Endothelial cell of umbilical vein (primary cell): ENCODE results near the gene SLC1A7. TPM values are rescaled to one million over a fixed set of nuclear protein-coding genes. Genes with fewer than 3 reads are reported as not detected.

Source experiments
- BruUV-seq: library from RNA; stranded (reverse); fragments of 400-500 nt; replicated peaks from 2 replicates; lab custom pipeline; 2021; lab: Mats Ljungman, UMichigan
- CTCF ChIA-PET: fragments of 300-600, 350-600 bp; sonication (Branson Sonifier 250); formaldehyde crosslinking; loops from one replicate; lab custom pipeline; 2021; ENCODE audit warnings: antibody characterized with exemption, inconsistent platforms; lab: Charles Lee
- POLR2A ChIA-PET: fragments of 300-600, 350-600 bp; sonication (Branson Sonifier 250); formaldehyde crosslinking; loops from one replicate; lab custom pipeline; 2021; ENCODE audit warnings: antibody characterized with exemption, inconsistent platforms; lab: Charles Lee
- DNase-seq: peaks from one replicate; pipeline ENCODE4 v3.0.0-alpha.2; 2011; ENCODE audit warnings: low read depth, low spot score
- FAIRE-seq: peaks from 2 replicates; lab custom pipeline; 2011; peaks lifted over from hg19 to GRCh38; lab: Jason Lieb, UNC
- H2AFZ ChIP-seq: 2 replicates; pipeline ENCODE4 v1.6.0; 2012; ENCODE audit warnings: low read depth, low read length, control low read depth, inconsistent platforms
- H3K27ac ChIP-seq: 2 replicates; pipeline ENCODE4 v1.5.1; 2011; ENCODE audit warnings: low read depth, mild to moderate bottlenecking, control low read depth, low read length, moderate library complexity; ENCODE audit not compliant: insufficient read depth
- H3K27me3 ChIP-seq, 2 experiments: 2 replicates each; pipeline versions ENCODE4 v1.6.0 to v1.6.1; 2011; ENCODE audit warnings: low read length in 2 of 2, mixed read lengths in 1 of 2; ENCODE audit not compliant: control insufficient read depth in 2 of 2, insufficient read depth in 2 of 2
- H3K36me3 ChIP-seq, 2 experiments: 2 replicates in 1 of 2; 3 replicates in 1 of 2; pipeline ENCODE4 v1.5.1; 2011; ENCODE audit warnings: low read length in 2 of 2, mild to moderate bottlenecking in 1 of 2, moderate library complexity in 1 of 2; ENCODE audit not compliant: control insufficient read depth in 2 of 2, insufficient read depth in 2 of 2; ENCODE audit errors: extremely low read depth in 1 of 2
- H3K4me1 ChIP-seq: 3 replicates; pipeline ENCODE4 v1.5.1; 2011; ENCODE audit warnings: mild to moderate bottlenecking, low read length; ENCODE audit not compliant: control insufficient read depth, insufficient read depth; ENCODE audit errors: extremely low read depth
- H3K4me2 ChIP-seq: 2 replicates; pipeline ENCODE4 v1.6.1; 2011; ENCODE audit warnings: low read length, control low read depth, mixed read lengths; ENCODE audit not compliant: insufficient read depth
- H3K4me3 ChIP-seq, 3 experiments: fragments of 200-600 bp in 1 of 3; sonication (generic), shearing (Covaris generic) in 1 of 3; replicated peaks in 1 of 3; 2 replicates each; pipeline ENCODE4 v1.5.1; 2011 to 2016; ENCODE audit warnings: control low read depth in 3 of 3, low read length in 3 of 3, mild to moderate bottlenecking in 2 of 3, inconsistent platforms in 1 of 3, low read depth in 1 of 3, moderate library complexity in 1 of 3; ENCODE audit not compliant: insufficient read depth in 1 of 3
- H3K79me2 ChIP-seq: 2 replicates; pipeline ENCODE4 v1.6.0; 2012; ENCODE audit warnings: low read length, inconsistent platforms; ENCODE audit not compliant: control insufficient read depth, insufficient read depth
- H3K9ac ChIP-seq: replicated peaks from 2 replicates; pipeline ENCODE3; 2011; ENCODE audit warnings: low read length, control low read depth; ENCODE audit not compliant: insufficient read depth; ENCODE audit errors: extremely low read depth
- H3K9me1 ChIP-seq: replicated peaks from 3 replicates; pipeline ENCODE4 v1.6.0; 2011; ENCODE audit warnings: mild to moderate bottlenecking, low read length; ENCODE audit not compliant: control insufficient read depth, insufficient read depth; ENCODE audit errors: extremely low read depth
- H3K9me3 ChIP-seq: replicated peaks from 2 replicates; pipeline ENCODE4 v1.5.1; 2012; ENCODE audit warnings: low read length, inconsistent platforms; ENCODE audit not compliant: control insufficient read depth, insufficient read depth
- H4K20me1 ChIP-seq: replicated peaks from 2 replicates; pipeline ENCODE3; 2011; ENCODE audit warnings: mild to moderate bottlenecking, low read length; ENCODE audit not compliant: control insufficient read depth, insufficient read depth; ENCODE audit errors: extremely low read depth
- EZH2 ChIP-seq: IDR thresholded peaks from 2 replicates; pipeline ENCODE4 v1.6.1; 2012; ENCODE audit warnings: borderline replicate concordance, low read depth, mild to moderate bottlenecking, moderate library complexity, low read length, inconsistent platforms; ENCODE audit not compliant: severe bottlenecking
- GATA2 ChIP-seq: IDR thresholded peaks from 2 replicates; pipeline ENCODE4 v1.7.0; 2011; ENCODE audit warnings: low read depth, mild to moderate bottlenecking, moderate library complexity, mixed read lengths, low read length; ENCODE audit not compliant: insufficient read length, insufficient read depth
- JUN ChIP-seq: IDR thresholded peaks from 2 replicates; pipeline ENCODE4 v1.6.1; 2011; ENCODE audit warnings: borderline replicate concordance, low read depth; ENCODE audit not compliant: insufficient read length, insufficient read depth
- MYC ChIP-seq: IDR thresholded peaks from one replicate; pipeline ENCODE4 v1.6.1; 2011; ENCODE audit warnings: mild to moderate bottlenecking, low read depth, low read length
- POLR2AphosphoS5 ChIP-seq: IDR thresholded peaks from 2 replicates; pipeline ENCODE4 v1.6.1; 2012; ENCODE audit warnings: low read depth, mild to moderate bottlenecking, control low read depth, low read length, moderate library complexity; ENCODE audit not compliant: insufficient read depth
- dilution Hi-C: fragments of 300-500 bp; cut with MboI; formaldehyde crosslinking; loops from one replicate; pipeline ENCODE4 v1.15.0; 2019; ENCODE audit warnings: low sequenced_read_pairs; ENCODE audit not compliant: extremely low pct_ligation_motif_present
- intact Hi-C: fragments of 100-400 bp; cut with micrococcal nuclease; formaldehyde crosslinking; loops from one replicate; pipeline ENCODE4 v1.10.0; 2022
- polyA plus RNA-seq, 4 experiments: library from polyadenylated mRNA; depleted of rRNA in 3 of 4; stranded (reverse) in 3 of 4; unstranded in 1 of 4; fragments of >200 nt; gene quantifications; 2 replicates each; pipeline versions ENCODE4 v1.2.1 to v1.2.3, GENCODE V29; 2011 to 2012; ENCODE audit warnings: missing spikeins in 1 of 4
- total RNA-seq: library from RNA; stranded (reverse); gene quantifications from 2 replicates; pipeline ENCODE4 v1.2.3, GENCODE V29; 2021
- TF ChIP-seq, protein P1 (sequence below): IDR thresholded peaks from 2 replicates; pipeline ENCODE4 v1.6.1; 2011; ENCODE audit not compliant: insufficient read depth, insufficient read length
- TF ChIP-seq, protein P2 (sequence below), 2 donors: IDR thresholded peaks; 1 replicate in 1 of 2; 2 replicates in 1 of 2; pipeline ENCODE4 v1.5.1; 2011; ENCODE audit warnings: low read length in 2 of 2, mild to moderate bottlenecking in 2 of 2, moderate library complexity in 2 of 2, control low read depth in 1 of 2, inconsistent platforms in 1 of 2, low read depth in 1 of 2; ENCODE audit not compliant: insufficient read depth in 1 of 2; ENCODE audit errors: extremely low read depth in 1 of 2

Gene SLC1A7
- total and polyA plus RNA-seq, 2 donors (not counting 3 experiments of a cell fraction or from before 2014, with no cell fraction given): not detected

DNA sequence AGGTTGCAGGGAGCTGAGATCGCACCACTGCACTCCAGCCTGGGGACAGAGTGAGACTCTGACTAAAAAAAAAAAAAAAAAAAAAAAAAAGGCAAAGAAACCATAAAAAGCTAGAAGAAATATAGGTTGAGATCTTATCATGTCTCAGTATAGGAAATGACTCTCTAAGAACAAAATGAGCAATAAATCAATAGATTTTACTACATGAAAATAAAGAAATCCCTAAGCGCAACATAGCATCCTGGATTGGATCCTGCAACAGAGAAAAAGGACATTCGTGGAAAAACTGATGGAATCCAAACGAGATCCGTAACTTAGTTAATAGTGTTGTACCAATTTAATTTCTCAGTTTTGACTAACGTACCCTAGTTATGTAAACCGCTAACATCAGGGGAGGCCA, 35.3 kb downstream of the SLC1A7 start:
- H3K27me3 ChIP-seq: no peaks in the 10 kb centered on the region
- FAIRE-seq (no peak), DNase-seq (no peak)
- dilution Hi-C loops: no loop called here
- H3K4me2 ChIP-seq: no peak overlapping the region
- no peaks in the 10 kb centered on the region for H3K36me3 ChIP-seq
- no TSS peak for BruUV-seq
- no peak overlapping the region for H3K9ac ChIP-seq
- CTCF ChIA-PET: interaction anchor here (3.0 kb wide), 1 partner anchor 14 kb away, joined by 11 read pairs; no protein-coding TSS in a partner anchor
- no peaks in the 10 kb centered on the region for H3K4me1 ChIP-seq
- POLR2A ChIA-PET: no interaction called here
- H3K4me3 ChIP-seq: no peak overlapping the region
- no peak overlapping the region for H3K27ac ChIP-seq
- H4K20me1 ChIP-seq: no peaks in the 10 kb centered on the region
- no peaks in the 10 kb centered on the region for H3K9me1 ChIP-seq
- no peaks in the 10 kb centered on the region for H3K9me3 ChIP-seq
- H2AFZ ChIP-seq: no peak overlapping the region
- no peaks in the 10 kb centered on the region for H3K79me2 ChIP-seq
- TF ChIP-seq JUN (no peak), EZH2 (no peak), POLR2AphosphoS5 (no peak), MYC (no peak), GATA2 (no peak)
- TF ChIP-seq, protein P1, sequence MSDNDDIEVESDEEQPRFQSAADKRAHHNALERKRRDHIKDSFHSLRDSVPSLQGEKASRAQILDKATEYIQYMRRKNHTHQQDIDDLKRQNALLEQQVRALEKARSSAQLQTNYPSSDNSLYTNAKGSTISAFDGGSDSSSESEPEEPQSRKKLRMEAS: no peak
- TF ChIP-seq, protein P2, sequence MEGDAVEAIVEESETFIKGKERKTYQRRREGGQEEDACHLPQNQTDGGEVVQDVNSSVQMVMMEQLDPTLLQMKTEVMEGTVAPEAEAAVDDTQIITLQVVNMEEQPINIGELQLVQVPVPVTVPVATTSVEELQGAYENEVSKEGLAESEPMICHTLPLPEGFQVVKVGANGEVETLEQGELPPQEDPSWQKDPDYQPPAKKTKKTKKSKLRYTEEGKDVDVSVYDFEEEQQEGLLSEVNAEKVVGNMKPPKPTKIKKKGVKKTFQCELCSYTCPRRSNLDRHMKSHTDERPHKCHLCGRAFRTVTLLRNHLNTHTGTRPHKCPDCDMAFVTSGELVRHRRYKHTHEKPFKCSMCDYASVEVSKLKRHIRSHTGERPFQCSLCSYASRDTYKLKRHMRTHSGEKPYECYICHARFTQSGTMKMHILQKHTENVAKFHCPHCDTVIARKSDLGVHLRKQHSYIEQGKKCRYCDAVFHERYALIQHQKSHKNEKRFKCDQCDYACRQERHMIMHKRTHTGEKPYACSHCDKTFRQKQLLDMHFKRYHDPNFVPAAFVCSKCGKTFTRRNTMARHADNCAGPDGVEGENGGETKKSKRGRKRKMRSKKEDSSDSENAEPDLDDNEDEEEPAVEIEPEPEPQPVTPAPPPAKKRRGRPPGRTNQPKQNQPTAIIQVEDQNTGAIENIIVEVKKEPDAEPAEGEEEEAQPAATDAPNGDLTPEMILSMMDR (IDR thresholded peaks at IDR 0.05; ENCODE audit: extremely low read depth in 1 of 2, insufficient read depth in 1 of 2, low read depth in 1 of 2, low read length in 2 of 2): no peak
- intact Hi-C loops: no loop called here
